Natural killer cell (primary cell): ENCODE data around the gene CALU. TPM values are rescaled to one million over a fixed set of nuclear protein-coding genes. Genes with fewer than 3 reads are reported as not detected.

Experiments used
- ATAC-seq, 3 donors: fragments of 150-1000 bp in 2 of 3; fragments of 200-7000 bp in 1 of 3; cut with Tn5 transposase; 1 replicate in 1 of 3; 2 replicates in 2 of 3; pipeline ENCODE4 v1.10.0; 2021; ENCODE audit warnings: mild to moderate bottlenecking in 2 of 3, moderate library complexity in 2 of 3
- DNase-seq, 2 donors: peaks; one replicate each; pipeline versions ENCODE4 v3.0.0 to v3.0.0-alpha.2; 2013 to 2021; ENCODE audit warnings: mixed read lengths in 1 of 2
- H3K27ac ChIP-seq: one replicate; pipeline ENCODE4 v1.5.1; 2013; ENCODE audit warnings: mild to moderate bottlenecking, low read length
- H3K27me3 ChIP-seq: one replicate; pipeline ENCODE4 v1.6.1; 2013; ENCODE audit warnings: low read length; ENCODE audit not compliant: control insufficient read depth, insufficient read depth
- H3K36me3 ChIP-seq: one replicate; pipeline ENCODE4 v1.6.1; 2013; ENCODE audit warnings: low read length; ENCODE audit not compliant: control insufficient read depth, insufficient read depth
- H3K4me1 ChIP-seq: one replicate; pipeline ENCODE4 v1.6.1; 2013; ENCODE audit warnings: low read length; ENCODE audit not compliant: control insufficient read depth, insufficient read depth
- H3K4me3 ChIP-seq: one replicate; pipeline ENCODE4 v1.5.1; 2013; ENCODE audit warnings: low read length
- H3K9me3 ChIP-seq: one replicate; pipeline ENCODE4 v1.6.1; 2013; ENCODE audit warnings: low read length; ENCODE audit not compliant: control insufficient read depth, insufficient read depth
- H3K27ac Mint-ChIP-seq, 2 donors: one replicate each; pipeline ENCODE4 v1.8.0; 2022; ENCODE audit warnings: mild to moderate bottlenecking in 2 of 2, mixed read lengths in 2 of 2, moderate library complexity in 1 of 2
- H3K27me3 Mint-ChIP-seq, 2 donors: one replicate each; pipeline ENCODE4 v1.8.0; 2022; ENCODE audit warnings: low read depth in 2 of 2, mixed read lengths in 2 of 2
- H3K36me3 Mint-ChIP-seq: one replicate; pipeline ENCODE4 v1.8.0; 2022; ENCODE audit warnings: mixed read lengths
- H3K4me1 Mint-ChIP-seq, 2 donors: one replicate each; pipeline ENCODE4 v1.8.0; 2022; ENCODE audit warnings: mixed read lengths in 2 of 2
- H3K4me3 Mint-ChIP-seq: one replicate; pipeline ENCODE4 v1.8.0; 2022; ENCODE audit warnings: mild to moderate bottlenecking, moderate library complexity, mixed read lengths
- H3K9me3 Mint-ChIP-seq, 2 donors: one replicate each; pipeline ENCODE4 v1.8.0; 2022; ENCODE audit warnings: mixed read lengths in 2 of 2
- WGBS: methylation state at CpG from one replicate; pipeline ENCODE4 v1.1.7; 2013; ENCODE audit warnings: missing lambda C conversion rate; ENCODE audit not compliant: insufficient coverage; 5-methylcytosine and 5-hydroxymethylcytosine counted together
- intact Hi-C: fragments of 100-400 bp; cut with micrococcal nuclease; formaldehyde crosslinking; loops from one replicate; pipeline ENCODE4 v1.14.2; 2022
- total RNA-seq, 4 donors: library from RNA; stranded (reverse); fragments of 120-200 nt in 1 of 4; gene quantifications; one replicate each; pipeline versions ENCODE4 v1.2.3 to v1.2.4, GENCODE V29; 2013 to 2022
- TF ChIP-seq, protein P1 (sequence below): fragments of 200-600 bp; IDR thresholded peaks from one replicate; pipeline ENCODE4 v1.8.0; 2022; ENCODE audit warnings: antibody characterized with exemption

CALU gene
- total RNA-seq, 3 donors from 2014 or later (not counting 1 experiment from before 2014, with no cell fraction given), result 25.9 to 31.7 (median 27.6) TPM

DNA sequence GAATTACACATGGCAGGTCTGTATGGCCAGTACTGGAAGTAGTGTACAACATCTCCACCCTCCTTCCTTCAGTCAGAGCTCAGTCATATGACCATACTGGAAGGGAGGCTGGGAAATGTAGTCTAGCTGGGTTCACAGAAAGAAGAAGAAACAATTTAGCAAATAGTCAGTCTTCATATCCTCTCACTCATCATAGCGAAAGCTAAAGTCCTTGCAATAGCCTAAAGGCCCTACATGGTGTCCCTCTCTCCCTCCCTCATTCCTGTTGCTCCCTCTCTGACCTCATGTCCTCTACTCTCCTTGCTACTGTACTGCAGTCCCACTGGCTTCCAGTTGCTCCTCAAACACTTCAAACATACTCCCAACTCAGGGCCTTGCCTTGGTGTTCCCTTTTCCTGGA, 4.3 kb upstream of the CALU start:
- 100% methylated on average over 1 of the region's 1 CpG for WGBS
- peaks cover 4% of the 10 kb centered on the region for H3K4me1 ChIP-seq
- Mint-ChIP-seq H3K27me3 (peaks cover 0 to 11% of the 10 kb centered on the region in 2 donors), H3K9me3 (no peaks in the 10 kb centered on the region), H3K4me3 (no peak overlapping the region), H3K4me1 (peaks cover 15 to 17% of the 10 kb centered on the region in 2 donors), H3K36me3 (no peaks in the 10 kb centered on the region), H3K27ac (no peak overlapping the region)
- H3K27ac ChIP-seq, result no peak overlapping the region
- H3K27me3 ChIP-seq, result no peaks in the 10 kb centered on the region
- H3K36me3 ChIP-seq, result no peaks in the 10 kb centered on the region
- H3K4me3 ChIP-seq, result no peak overlapping the region
- ATAC-seq (no peak), DNase-seq (no peak)
- intact Hi-C loops, result no loop called here
- H3K9me3 ChIP-seq, result no peaks in the 10 kb centered on the region
- TF ChIP-seq, protein P1, sequence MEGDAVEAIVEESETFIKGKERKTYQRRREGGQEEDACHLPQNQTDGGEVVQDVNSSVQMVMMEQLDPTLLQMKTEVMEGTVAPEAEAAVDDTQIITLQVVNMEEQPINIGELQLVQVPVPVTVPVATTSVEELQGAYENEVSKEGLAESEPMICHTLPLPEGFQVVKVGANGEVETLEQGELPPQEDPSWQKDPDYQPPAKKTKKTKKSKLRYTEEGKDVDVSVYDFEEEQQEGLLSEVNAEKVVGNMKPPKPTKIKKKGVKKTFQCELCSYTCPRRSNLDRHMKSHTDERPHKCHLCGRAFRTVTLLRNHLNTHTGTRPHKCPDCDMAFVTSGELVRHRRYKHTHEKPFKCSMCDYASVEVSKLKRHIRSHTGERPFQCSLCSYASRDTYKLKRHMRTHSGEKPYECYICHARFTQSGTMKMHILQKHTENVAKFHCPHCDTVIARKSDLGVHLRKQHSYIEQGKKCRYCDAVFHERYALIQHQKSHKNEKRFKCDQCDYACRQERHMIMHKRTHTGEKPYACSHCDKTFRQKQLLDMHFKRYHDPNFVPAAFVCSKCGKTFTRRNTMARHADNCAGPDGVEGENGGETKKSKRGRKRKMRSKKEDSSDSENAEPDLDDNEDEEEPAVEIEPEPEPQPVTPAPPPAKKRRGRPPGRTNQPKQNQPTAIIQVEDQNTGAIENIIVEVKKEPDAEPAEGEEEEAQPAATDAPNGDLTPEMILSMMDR, result no peak

DNA sequence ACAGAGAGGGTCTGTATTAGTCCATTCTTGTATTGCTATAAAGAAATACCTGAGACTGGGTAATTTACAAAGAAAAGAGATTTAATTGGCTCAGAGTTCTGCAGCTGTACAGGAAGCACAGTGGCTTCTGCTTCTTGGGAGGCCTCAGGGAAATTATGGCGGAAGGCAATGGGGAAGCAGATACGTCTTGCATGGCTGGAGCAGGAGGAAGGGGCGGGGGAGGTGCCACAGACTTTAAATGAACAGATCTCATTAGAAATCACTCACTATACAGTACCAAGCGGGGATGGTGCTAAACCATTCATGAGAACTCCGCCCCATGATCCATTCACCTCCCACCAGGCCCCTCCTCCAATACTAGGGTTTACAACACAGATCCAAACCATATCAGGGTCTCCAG, 3.7 kb upstream of the CALU start:
- Mint-ChIP-seq H3K36me3 (no peaks in the 10 kb centered on the region), H3K27me3 (peaks cover 0 to 11% of the 10 kb centered on the region in 2 donors), H3K27ac (no peak overlapping the region), H3K9me3 (no peaks in the 10 kb centered on the region), H3K4me1 (peaks cover 21 to 23% of the 10 kb centered on the region in 2 donors), H3K4me3 (no peak overlapping the region)
- no peak overlapping the region for H3K4me3 ChIP-seq
- WGBS, result 66% methylated on average over 3 of the region's 5 CpGs
- TF ChIP-seq, protein P1, result no peak
- DNase-seq (no peak), ATAC-seq (no peak)
- no peaks in the 10 kb centered on the region for H3K27me3 ChIP-seq
- no peak overlapping the region for H3K27ac ChIP-seq
- H3K9me3 ChIP-seq, result no peaks in the 10 kb centered on the region
- peaks cover 7% of the 10 kb centered on the region for H3K4me1 ChIP-seq
- intact Hi-C loops, result no loop called here
- no peaks in the 10 kb centered on the region for H3K36me3 ChIP-seq

DNA sequence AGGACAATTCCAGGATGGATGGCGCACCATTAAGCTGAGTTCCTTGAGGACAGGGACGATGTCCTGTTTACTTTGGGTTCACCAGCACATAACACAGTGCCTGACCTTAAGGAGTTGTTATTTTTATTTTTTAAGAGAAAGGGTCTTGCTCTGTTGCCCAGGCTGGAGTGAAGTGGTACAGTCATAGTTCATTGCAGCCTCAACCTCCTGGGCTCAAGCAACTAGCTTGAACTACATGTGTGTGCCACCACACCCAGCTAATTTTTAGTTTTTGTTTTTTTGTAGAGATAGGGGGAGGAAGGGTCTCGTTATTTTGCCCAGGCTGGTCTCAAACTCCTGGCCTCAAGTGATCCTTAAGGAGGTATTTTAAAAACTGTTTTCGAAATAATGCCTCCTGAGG, 1.7 kb upstream of the CALU start:
- 95% methylated on average over 4 of the region's 4 CpGs for WGBS
- TF ChIP-seq, protein P1, result no peak
- no peaks in the 10 kb centered on the region for H3K36me3 ChIP-seq
- no peak overlapping the region for H3K27ac ChIP-seq
- ATAC-seq, result no peak
- Mint-ChIP-seq H3K4me3 (peak overlapping the region; percentile 18), H3K27me3 (peaks cover 0 to 7% of the 10 kb centered on the region in 2 donors), H3K9me3 (no peaks in the 10 kb centered on the region), H3K4me1 (peaks cover 33 to 34% of the 10 kb centered on the region in 2 donors), H3K36me3 (no peaks in the 10 kb centered on the region), H3K27ac (no peak overlapping the region)
- H3K9me3 ChIP-seq, result no peaks in the 10 kb centered on the region
- intact Hi-C loops, result no loop called here
- H3K27me3 ChIP-seq, result no peaks in the 10 kb centered on the region
- H3K4me3 ChIP-seq, result no peak overlapping the region
- H3K4me1 ChIP-seq, result peaks cover 11% of the 10 kb centered on the region
- no peak for DNase-seq

DNA sequence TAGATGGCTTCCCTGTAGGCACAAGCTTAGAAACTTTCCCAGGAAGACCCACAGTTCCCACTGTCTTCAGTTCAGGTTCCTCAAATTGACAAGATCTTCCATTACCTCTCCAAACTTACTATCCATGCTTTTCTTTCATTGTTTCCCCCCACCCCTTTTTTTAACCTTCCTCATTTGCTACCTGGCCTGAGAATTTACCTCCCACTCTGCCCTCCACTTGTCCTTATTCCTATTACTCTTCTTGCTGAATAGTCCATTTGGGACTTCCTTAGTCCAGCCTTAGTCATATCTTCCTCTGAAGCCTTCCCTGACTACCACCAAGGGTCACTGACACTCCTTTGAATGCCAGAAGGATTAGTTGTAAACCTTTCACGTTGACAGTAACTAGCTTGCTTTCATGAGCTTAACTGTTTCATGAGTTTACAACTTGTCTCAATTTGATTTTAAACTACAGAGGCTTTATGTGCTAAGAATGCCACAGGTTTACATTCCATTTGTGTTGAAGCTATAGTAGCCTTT, 1.2 kb upstream of the CALU start:
- intact Hi-C loops, result loop anchor here (2.0 kb wide), 1 partner anchor 53 kb away; the partner anchor contains the start of gene CCDC136
- peak overlapping the region; percentile 97 for H3K4me3 Mint-ChIP-seq
- H3K27ac Mint-ChIP-seq, result peak overlapping the region; percentile 97 to 99
- Histone ChIP-seq H3K9me3 (no peaks in the 10 kb centered on the region), H3K27ac (no peak overlapping the region), H3K4me3 (no peak overlapping the region), H3K4me1 (peaks cover 11% of the 10 kb centered on the region), H3K27me3 (no peaks in the 10 kb centered on the region), H3K36me3 (no peaks in the 10 kb centered on the region)
- no peaks in the 10 kb centered on the region for H3K36me3 Mint-ChIP-seq
- peaks cover 0 to 7% of the 10 kb centered on the region in 2 donors for H3K27me3 Mint-ChIP-seq
- ATAC-seq, result no peak
- H3K4me1 Mint-ChIP-seq, result peaks cover 35 to 36% of the 10 kb centered on the region in 2 donors
- TF ChIP-seq, protein P1, result no peak
- WGBS, result 0% methylated on average over 1 of the region's 1 CpG
- no peak for DNase-seq
- no peaks in the 10 kb centered on the region for H3K9me3 Mint-ChIP-seq
